Body of pancreas (tissue), 4 donors: Measurements from ENCODE around the gene CENPF.

ENCODE experiments used
- CTCF ChIP-seq, 7 experiments: fragments of 450-650 bp in 4 of 7; fragments of 200-600 bp in 3 of 7; sonication (generic) in 3 of 7; IDR thresholded peaks; one replicate each; pipeline ENCODE4 v1.5.1; 2016 to 2019; ENCODE audit warnings: antibody characterized with exemption in 7 of 7
- POLR2A ChIP-seq, 3 donors: fragments of 450-650 bp; IDR thresholded peaks; one replicate each; pipeline ENCODE4 v1.6.1; 2016; ENCODE audit warnings: antibody characterized with exemption in 3 of 3, mild to moderate bottlenecking in 2 of 3

- TF ChIP-seq CTCF (IDR thresholded peaks at IDR 0.05) (no peak), POLR2A (IDR thresholded peaks at IDR 0.05) (no peak)
Observed at GRCh38 chr1:214563881-214564280, 39.1 kb upstream of the CENPF start.
